ENCODE results near the gene PCYT1B.
A peak's percentile ranks its signal among the peaks of the same experiment; 100 is the strongest.

The PCYT1B gene

DNA sequence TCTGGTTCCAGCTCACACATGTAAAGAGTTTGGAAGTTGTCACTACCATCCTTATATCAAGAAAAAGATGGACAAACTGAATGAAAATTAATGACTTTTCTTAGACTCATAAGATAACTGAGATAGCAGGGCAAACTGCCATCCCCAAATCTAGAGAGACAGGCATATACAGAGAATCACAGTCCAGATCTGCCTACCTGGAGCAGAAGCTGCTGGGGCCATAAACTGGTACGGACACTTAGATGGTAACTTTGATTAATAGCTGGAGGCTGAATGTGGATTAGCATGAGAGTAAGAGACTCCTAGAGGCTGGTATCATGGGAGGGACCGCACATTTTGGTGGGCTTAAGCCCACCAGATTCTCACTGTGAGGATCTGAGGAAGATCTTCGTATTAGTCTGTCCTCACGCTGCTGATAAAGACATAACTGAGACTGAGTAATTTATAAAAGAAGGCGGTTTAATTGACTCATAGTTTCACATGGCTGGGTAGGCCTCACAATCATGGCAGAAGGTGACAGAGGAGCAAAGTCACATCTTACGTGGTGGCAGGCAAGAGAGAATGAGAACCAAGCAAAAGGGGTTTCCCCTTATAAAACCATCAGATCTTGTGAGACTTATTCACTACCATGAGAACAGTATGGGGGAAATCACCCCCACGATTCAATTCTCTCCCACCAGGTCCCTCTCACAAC is 35.7 kb upstream of the PCYT1B start:
- TF ChIP-seq, protein P1, sequence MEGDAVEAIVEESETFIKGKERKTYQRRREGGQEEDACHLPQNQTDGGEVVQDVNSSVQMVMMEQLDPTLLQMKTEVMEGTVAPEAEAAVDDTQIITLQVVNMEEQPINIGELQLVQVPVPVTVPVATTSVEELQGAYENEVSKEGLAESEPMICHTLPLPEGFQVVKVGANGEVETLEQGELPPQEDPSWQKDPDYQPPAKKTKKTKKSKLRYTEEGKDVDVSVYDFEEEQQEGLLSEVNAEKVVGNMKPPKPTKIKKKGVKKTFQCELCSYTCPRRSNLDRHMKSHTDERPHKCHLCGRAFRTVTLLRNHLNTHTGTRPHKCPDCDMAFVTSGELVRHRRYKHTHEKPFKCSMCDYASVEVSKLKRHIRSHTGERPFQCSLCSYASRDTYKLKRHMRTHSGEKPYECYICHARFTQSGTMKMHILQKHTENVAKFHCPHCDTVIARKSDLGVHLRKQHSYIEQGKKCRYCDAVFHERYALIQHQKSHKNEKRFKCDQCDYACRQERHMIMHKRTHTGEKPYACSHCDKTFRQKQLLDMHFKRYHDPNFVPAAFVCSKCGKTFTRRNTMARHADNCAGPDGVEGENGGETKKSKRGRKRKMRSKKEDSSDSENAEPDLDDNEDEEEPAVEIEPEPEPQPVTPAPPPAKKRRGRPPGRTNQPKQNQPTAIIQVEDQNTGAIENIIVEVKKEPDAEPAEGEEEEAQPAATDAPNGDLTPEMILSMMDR (IDR thresholded peaks at IDR 0.05; ENCODE audit: low read depth, low read length) = no peak
- H3K4me3 ChIP-seq (ENCODE audit: low read depth, low read length) = no peak overlapping the region

DNA sequence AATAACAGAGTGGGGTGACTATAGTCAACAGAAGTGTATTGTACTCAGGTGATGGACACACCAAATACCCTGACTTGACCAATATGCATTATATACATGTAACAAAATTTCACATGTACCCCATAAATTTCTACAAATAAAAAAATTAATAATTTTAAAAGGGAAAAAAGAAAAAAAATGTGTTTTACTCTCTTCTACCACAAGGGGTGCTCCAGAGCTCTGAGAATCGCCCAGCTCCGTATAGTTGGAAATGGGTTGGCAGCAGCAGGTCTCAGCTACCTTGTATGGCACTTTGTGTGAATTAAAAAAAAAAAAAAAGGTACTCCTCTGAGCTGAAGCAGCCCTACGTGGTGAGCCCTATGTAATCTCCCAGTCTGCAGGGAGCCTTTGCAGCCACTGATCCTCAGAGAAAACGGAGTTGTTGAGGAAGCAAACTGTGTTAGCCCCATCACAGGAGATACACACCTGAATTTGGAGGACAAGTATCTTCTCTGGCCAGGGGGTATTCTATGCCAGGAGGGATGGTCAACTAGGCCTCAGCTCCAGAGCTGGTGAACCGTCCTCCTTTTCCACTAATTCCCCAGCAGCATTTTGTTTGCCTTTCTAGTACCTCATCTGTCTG is 29.4 kb upstream of the PCYT1B start:
- H3K4me3 ChIP-seq (ENCODE audit: low read depth, low read length) = no peak overlapping the region
- TF ChIP-seq, protein P1 (IDR thresholded peaks at IDR 0.05; ENCODE audit: low read depth, low read length) = peak; percentile 54

DNA sequence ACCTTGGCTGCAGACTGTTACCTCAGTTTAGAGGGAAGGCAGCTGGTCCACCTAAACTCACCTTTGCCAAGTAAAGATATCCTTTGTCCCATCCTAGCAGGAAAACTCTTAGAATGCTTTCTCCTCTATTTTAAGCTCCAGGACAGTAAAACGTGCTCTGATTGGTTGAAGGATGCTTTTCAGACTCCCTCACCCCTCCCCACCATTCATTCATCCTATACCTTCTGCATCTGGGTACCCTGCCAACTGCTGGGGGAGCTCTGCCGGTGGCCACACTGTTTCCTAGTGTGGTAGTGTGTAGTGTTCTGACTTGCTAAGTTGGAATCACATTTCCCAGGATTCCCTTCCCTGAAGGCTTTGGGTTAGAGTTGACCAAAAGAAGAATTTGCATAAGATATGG is 26.3 kb upstream of the PCYT1B start:
- H3K4me3 ChIP-seq (ENCODE audit: low read depth, low read length) = no peak overlapping the region
- TF ChIP-seq, protein P1 (IDR thresholded peaks at IDR 0.05; ENCODE audit: low read depth, low read length) = no peak

DNA sequence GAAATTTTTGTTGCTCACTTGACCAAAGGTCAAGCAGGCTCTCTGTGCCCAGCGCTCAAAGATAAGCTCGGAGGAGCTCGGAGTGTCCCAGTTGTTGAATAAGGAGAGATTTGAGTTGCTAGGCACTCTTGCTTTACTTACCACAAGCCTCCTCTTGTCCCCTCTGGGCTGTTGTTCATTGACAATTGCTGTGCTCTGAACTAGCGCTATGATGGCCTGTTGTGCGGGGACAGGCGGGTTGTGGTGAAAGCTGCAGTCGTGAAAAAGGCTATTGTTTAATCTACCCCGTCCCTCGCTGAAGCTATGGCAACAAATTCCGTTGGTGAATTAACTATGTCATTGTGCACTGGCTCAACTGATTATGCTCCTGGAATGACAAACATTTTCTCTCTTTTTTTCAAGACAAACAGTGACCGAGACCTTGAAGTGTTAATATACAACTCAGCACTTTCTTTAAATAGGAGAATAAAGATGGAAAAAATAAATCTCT is 25.6 kb upstream of the PCYT1B start:
- TF ChIP-seq, protein P1 (IDR thresholded peaks at IDR 0.05; ENCODE audit: low read depth, low read length) = no peak
- no peak overlapping the region for H3K4me3 ChIP-seq (ENCODE audit: low read depth, low read length)

DNA sequence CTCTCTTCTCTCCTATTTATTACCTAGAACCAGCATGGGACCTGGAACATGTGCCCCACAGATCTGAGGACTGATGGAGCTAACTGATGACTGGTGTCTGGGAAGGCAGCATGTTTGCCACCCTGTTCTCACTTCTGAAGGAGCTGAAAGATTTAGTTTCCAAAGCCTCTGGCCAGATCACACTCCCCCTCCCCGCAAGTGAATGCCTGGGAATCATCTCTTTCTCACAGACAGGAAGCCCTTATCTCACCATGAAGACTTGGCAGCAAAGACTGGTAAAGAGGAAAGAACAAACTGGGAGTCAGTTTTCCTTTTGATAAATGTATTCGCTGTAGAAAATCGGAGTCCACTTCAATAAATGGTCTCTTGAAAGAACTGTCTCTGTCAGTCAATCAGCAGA is 21.0 kb upstream of the PCYT1B start:
- H3K4me3 ChIP-seq (ENCODE audit: low read depth, low read length) = no peak overlapping the region
- TF ChIP-seq, protein P1 (IDR thresholded peaks at IDR 0.05; ENCODE audit: low read depth, low read length) = no peak

DNA sequence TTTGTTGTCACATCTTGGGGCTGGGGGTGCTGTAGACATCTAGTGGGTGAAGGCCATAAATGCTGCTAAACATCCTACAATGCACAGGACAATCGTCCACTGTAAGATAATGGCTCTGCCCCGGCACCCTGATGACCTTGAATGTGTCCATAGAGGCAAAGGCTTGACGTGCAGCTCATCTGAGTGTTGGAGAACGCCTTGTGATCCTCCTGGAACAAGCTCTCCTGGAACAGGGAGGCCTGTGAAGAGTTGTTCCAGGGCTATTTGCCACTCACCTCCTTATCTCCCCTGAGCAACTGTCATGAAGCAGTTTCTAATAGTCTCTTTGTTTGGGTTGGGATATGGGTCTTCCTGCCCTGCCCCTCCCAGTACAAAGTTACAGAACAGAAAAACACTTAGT is 15.2 kb upstream of the PCYT1B start:
- no peak overlapping the region for H3K4me3 ChIP-seq (ENCODE audit: low read depth, low read length)
- TF ChIP-seq, protein P1 (IDR thresholded peaks at IDR 0.05; ENCODE audit: low read depth, low read length) = no peak

DNA sequence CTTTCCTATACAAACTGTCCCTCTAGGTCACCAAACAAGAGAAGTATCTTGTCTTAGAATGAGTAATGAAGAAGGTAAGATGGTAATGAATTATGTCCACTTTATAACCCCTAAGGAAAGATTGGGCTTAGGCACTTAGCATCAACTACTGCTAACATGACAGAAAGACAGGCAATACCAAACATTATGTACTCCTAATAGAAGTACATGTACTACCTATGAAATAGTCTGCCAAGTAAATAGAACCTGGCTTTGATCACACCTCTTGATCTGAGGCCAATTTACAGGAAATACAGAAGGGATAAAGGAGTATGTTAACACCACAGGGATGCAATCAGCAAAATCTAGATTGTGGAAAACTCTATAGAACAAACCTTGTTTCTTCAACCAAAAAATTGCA is 14.1 kb upstream of the PCYT1B start:
- no peak overlapping the region for H3K4me3 ChIP-seq (ENCODE audit: low read depth, low read length)
- TF ChIP-seq, protein P1 (IDR thresholded peaks at IDR 0.05; ENCODE audit: low read depth, low read length) = no peak

All from WI38 (cell line).